Measurements from ENCODE around the gene HYDIN. TPM values are rescaled to one million over a fixed set of nuclear protein-coding genes. Genes with fewer than 3 reads are reported as not detected.

Gene HYDIN
- total and polyA plus RNA-seq, 12 donors: 0.04 to 3.1 (median 1.8) TPM

- H3K27ac ChIP-seq: no peak overlapping the region
- WGBS, 2 donors: 62 to 67% methylated on average over 8 of the region's 8 CpGs
- TF ChIP-seq, protein P1, sequence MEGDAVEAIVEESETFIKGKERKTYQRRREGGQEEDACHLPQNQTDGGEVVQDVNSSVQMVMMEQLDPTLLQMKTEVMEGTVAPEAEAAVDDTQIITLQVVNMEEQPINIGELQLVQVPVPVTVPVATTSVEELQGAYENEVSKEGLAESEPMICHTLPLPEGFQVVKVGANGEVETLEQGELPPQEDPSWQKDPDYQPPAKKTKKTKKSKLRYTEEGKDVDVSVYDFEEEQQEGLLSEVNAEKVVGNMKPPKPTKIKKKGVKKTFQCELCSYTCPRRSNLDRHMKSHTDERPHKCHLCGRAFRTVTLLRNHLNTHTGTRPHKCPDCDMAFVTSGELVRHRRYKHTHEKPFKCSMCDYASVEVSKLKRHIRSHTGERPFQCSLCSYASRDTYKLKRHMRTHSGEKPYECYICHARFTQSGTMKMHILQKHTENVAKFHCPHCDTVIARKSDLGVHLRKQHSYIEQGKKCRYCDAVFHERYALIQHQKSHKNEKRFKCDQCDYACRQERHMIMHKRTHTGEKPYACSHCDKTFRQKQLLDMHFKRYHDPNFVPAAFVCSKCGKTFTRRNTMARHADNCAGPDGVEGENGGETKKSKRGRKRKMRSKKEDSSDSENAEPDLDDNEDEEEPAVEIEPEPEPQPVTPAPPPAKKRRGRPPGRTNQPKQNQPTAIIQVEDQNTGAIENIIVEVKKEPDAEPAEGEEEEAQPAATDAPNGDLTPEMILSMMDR (IDR thresholded peaks at IDR 0.05): no peak
- no peaks in the 10 kb centered on the region for H3K27me3 ChIP-seq
- intact Hi-C loops (cut with DNase I): no loop called here
- ATAC-seq (no peak), DNase-seq (no peak)
- H3K4me1 ChIP-seq: no peaks in the 10 kb centered on the region
- peaks cover 0 to 26% (median 1%) of the 10 kb centered on the region in 9 donors for H3K36me3 ChIP-seq
- H3K9me3 ChIP-seq: no peaks in the 10 kb centered on the region
- H3K4me3 ChIP-seq: no peak overlapping the region
Observed at GRCh38 chr16:70790815-70791214, 439.7 kb downstream of the HYDIN start.

DNA sequence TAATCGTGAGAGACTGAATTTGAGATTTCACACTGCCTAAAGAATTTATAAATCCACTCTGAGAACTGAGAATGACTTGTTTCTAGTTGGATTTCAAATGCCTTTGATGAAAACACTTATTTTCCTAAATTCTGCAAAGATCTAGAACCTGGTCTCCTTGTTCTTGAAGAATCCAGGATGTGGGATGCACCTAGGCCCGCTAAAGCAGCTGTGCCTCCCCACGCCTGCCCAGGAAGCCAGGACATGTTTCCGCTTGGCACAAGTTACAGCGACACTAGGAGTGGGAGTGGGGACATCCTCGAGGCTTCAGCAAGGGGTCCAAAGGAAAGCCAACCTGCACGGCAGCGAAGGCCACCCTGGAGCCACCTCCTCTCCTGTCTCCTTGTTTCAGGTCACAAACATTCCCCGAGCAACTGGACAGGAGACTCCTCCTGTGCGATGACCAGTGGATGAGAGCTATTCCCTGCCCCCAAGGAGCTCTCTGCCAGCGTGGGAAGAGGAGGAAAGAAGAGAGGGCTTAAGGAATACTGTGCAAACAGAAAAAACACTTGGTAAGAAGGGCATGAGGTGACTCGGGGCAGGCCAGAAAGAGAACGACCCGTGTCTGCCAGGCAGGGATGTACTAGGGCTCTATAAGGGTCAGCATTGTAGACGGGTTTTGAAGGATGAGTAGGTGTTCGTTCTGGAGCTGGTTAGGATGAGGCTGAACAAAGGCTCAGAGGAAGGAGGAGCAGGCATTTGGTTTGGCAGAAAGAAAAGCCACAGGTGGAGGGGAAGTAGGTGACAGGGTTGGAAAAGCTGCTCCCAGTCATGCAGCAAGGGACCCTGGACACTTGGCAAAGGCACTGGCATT, 440.7 kb downstream of the HYDIN start:
- no peak for ATAC-seq
- Histone ChIP-seq H3K27ac (no peak overlapping the region), H3K27me3 (no peaks in the 10 kb centered on the region), H3K9me3 (no peaks in the 10 kb centered on the region), H3K4me3 (no peak overlapping the region), H3K36me3 (peaks cover 0 to 36% (median 9%) of the 10 kb centered on the region in 9 donors), H3K4me1 (no peaks in the 10 kb centered on the region)
- intact Hi-C loops (cut with DNase I): no loop called here
- TF ChIP-seq, protein P1 (IDR thresholded peaks at IDR 0.05): no peak
- WGBS, 2 donors: 80 to 85% methylated on average over 16 of the region's 16 CpGs
- no peak for DNase-seq

DNA sequence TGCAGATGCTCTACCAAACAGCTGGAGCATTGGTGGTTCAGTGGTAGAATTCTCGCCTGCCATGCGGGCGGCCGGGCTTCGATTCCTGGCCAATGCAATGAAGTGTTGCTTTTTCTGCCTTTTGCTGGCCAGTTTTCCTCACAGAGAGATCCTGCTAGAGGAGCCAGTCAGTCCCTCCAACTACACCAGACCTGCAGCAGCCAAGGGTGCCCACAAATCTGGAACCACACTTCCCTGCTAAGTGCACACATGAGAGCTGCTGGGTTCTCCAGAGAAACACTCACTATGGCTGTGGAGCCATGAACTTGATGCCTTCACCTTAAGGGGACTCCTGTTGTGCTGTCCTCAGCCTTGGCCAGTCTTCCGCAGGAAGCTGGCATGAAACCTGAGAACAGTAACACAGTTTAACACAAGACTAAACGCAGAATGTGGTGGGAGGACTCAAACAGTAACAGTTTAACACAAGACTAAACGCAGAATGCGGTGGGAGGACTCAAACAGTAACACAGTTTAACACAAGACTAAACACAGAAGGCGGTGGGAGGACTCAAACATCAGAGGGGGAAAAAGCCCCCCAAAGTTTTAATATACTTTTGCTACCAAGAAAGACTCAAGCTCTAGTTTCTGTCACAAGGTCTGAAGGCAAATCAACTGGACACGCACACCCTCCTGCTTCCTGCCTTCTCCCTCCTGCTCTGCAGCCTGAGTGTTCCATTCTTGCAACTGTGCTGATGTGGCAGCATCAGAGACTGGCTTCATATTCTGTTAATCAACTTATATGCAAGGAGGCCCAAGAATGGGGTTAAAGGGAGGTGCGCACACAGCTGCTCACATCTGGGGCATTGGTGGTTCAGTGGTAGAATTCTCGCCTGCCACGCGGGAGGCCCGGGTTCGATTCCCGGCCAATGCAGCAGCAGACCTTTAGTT, 441.6 kb downstream of the HYDIN start:
- Histone ChIP-seq H3K4me3 (no peak overlapping the region), H3K4me1 (no peaks in the 10 kb centered on the region), H3K36me3 (peaks cover 0 to 45% (median 13%) of the 10 kb centered on the region in 9 donors), H3K27ac (no peak overlapping the region), H3K9me3 (no peaks in the 10 kb centered on the region), H3K27me3 (no peaks in the 10 kb centered on the region)
- ATAC-seq (peak in 6 of 8 donors; percentile 21 to 67 (median 34)), DNase-seq (peak; percentile 43)
- WGBS, 2 donors: 84% methylated on average over 18 of the region's 18 CpGs
- intact Hi-C loops (cut with DNase I): no loop called here
- TF ChIP-seq, protein P1 (IDR thresholded peaks at IDR 0.05): no peak

GRCh38 chr16:70786020-70786755, 444.3 kb downstream of the HYDIN start:
- TF ChIP-seq, protein P1 (IDR thresholded peaks at IDR 0.05): no peak
- WGBS, 2 donors: 93 to 94% methylated on average over 19 of the region's 19 CpGs
- Histone ChIP-seq H3K4me3 (no peak overlapping the region), H3K36me3 (peaks cover 0 to 73% (median 31%) of the 10 kb centered on the region in 9 donors), H3K9me3 (peaks cover 0 to 5% (median 0%) of the 10 kb centered on the region in 11 donors), H3K27me3 (no peaks in the 10 kb centered on the region), H3K27ac (no peak overlapping the region), H3K4me1 (no peaks in the 10 kb centered on the region)
- intact Hi-C loops (cut with DNase I): no loop called here
- DNase-seq (no peak), ATAC-seq (no peak)
